K562 (cell line): ENCODE results near the gene ZNF672. TPM values are rescaled to one million over a fixed set of nuclear protein-coding genes. Genes with fewer than 3 reads are reported as not detected.

Experiments used
- BRD9 ChIP-seq: fragments of 450-650 bp; IDR thresholded peaks from 2 replicates; pipeline ENCODE4 v1.6.1; 2018; ENCODE audit warnings: low read depth; ENCODE audit not compliant: partially characterized antibody
- CXXC5 ChIP-seq: fragments of 250-450 bp; sonication (Bioruptor Pico); IDR thresholded peaks from 2 replicates; pipeline ENCODE4 v1.8.0; 2022; ENCODE audit warnings: inconsistent platforms, mild to moderate bottlenecking, moderate library complexity
- MAZ ChIP-seq, 2 experiments: fragments of 450-650 bp in 1 of 2; sonication (generic) in 1 of 2; formaldehyde crosslinking; IDR thresholded peaks in 1 of 2; conservative IDR thresholded peaks in 1 of 2; 2 replicates each; pipeline versions ENCODE4 v1.4.0 to v1.5.0; 2020; ENCODE audit warnings: mild to moderate bottlenecking in 1 of 2, missing genetic modification reagents in 1 of 2
- NR2C2 ChIP-seq, 2 experiments: fragments of 200-800 bp in 1 of 2; sonication (Bioruptor generic) in 1 of 2; sonication (generic) in 1 of 2; formaldehyde crosslinking in 1 of 2; IDR thresholded peaks; 2 replicates each; pipeline versions ENCODE4 v1.6.1 to v1.8.0; 2016 to 2022; ENCODE audit warnings: mild to moderate bottlenecking in 1 of 2, missing compliant biosample characterization in 1 of 2, missing genetic modification characterization in 1 of 2, missing genetic modification reagents in 1 of 2
- SMAD4 ChIP-seq: fragments of 250-450 bp; sonication (Bioruptor Pico); conservative IDR thresholded peaks from 2 replicates; pipeline ENCODE4 v1.8.0; 2021; ENCODE audit warnings: inconsistent platforms, mild to moderate bottlenecking, moderate library complexity
- TEAD4 ChIP-seq, 2 experiments: sonication (generic) in 1 of 2; formaldehyde crosslinking in 1 of 2; IDR thresholded peaks; 2 replicates each; pipeline versions ENCODE4 v1.6.1 to v1.8.0; 2012 to 2022; ENCODE audit warnings: borderline replicate concordance in 1 of 2, inconsistent platforms in 1 of 2, low read length in 1 of 2, mild to moderate bottlenecking in 1 of 2, missing genetic modification reagents in 1 of 2
- polyA plus RNA-seq, 8 experiments: library from polyadenylated mRNA; depleted of rRNA in 4 of 8; stranded (reverse) in 5 of 8; unstranded in 3 of 8; fragments of >200 nt; fragmentation: Nextera tagmentation in 2 of 8; fragmentation: Illumina TruSeq in 1 of 8; extraction: Ambion mirVana in 2 of 8; extraction: Trizol in 1 of 8; gene quantifications; 2 replicates each; pipeline versions ENCODE4 v1.2.1 to v1.2.3, GENCODE V29; 2011 to 2014; ENCODE audit warnings: inconsistent platforms in 1 of 8, missing spikeins in 1 of 8
- total RNA-seq, 7 experiments: library from RNA; depleted of rRNA in 6 of 7; stranded (reverse); fragments of >200 nt in 6 of 7; fragmentation: Illumina TruSeq in 2 of 7; extraction: Trizol in 2 of 7; gene quantifications; 2 replicates each; pipeline versions ENCODE4 v1.2.1 to v1.2.3, GENCODE V29; 2011 to 2021; ENCODE audit warnings: low replicate concordance in 1 of 7
- TF ChIP-seq, protein P1 (sequence below): fragments of 250-450 bp; sonication (Bioruptor Pico); IDR thresholded peaks from 2 replicates; pipeline ENCODE4 v1.5.0; 2021; ENCODE audit warnings: mild to moderate bottlenecking, moderate library complexity
- TF ChIP-seq, protein P2 (sequence below): sonication (generic); formaldehyde crosslinking; IDR thresholded peaks from 2 replicates; pipeline ENCODE4 v1.8.0; 2022; ENCODE audit warnings: mild to moderate bottlenecking, missing genetic modification reagents
- TF ChIP-seq, protein P3 (sequence below): fragments of 150-350 bp; IDR thresholded peaks from 2 replicates; pipeline ENCODE4 v1.6.1; 2014; ENCODE audit warnings: low read depth, mild to moderate bottlenecking, low read length, borderline replicate concordance

Gene ZNF672
- total and polyA plus RNA-seq, 9 of the 15 experiments (the other 6 are each of a cell fraction or from before 2014, with no cell fraction given): 1.9 to 57.9 (median 24.1) TPM

DNA sequence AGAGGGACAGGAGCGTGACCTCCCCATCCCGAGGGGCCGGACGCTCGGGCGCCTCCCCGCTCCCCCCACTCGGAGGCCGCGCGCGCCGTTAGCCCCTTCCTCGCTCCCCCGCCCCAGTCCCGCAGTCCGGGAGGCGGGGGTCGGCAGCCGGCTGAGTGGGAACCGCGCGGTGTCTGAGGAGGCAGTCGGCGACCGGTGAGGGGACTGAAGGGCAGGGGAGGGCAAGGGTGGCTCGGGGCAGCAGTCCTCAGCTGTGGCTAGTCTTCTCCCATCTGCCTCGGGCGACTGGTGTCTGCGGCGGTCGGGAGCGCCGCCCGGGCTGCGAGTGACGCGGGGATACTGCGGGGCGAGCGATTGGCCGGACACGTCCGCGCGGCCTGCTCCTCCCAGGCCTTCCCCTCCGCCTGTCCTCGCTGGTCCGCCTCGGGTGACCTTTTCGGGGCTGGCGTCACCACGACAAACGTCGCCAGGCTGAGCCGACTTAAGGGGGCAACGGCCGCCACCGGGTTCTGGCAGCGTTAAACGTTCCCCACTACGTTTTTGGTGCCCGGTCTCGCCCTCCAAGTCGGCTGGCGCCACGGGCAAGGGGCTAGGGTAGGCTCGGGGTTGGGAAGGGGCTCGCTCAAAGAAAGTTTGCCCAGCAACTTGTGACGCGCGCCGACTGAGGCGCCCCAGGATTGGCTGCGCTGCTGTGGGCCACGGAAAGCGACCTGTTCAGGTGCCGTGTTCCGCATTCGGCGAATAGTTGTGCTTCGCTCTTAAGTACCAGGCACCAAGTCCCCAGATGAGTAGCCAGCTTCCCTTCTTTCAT lies 538 bp downstream of the ZNF672 start (continued):
- TF ChIP-seq, protein P1, sequence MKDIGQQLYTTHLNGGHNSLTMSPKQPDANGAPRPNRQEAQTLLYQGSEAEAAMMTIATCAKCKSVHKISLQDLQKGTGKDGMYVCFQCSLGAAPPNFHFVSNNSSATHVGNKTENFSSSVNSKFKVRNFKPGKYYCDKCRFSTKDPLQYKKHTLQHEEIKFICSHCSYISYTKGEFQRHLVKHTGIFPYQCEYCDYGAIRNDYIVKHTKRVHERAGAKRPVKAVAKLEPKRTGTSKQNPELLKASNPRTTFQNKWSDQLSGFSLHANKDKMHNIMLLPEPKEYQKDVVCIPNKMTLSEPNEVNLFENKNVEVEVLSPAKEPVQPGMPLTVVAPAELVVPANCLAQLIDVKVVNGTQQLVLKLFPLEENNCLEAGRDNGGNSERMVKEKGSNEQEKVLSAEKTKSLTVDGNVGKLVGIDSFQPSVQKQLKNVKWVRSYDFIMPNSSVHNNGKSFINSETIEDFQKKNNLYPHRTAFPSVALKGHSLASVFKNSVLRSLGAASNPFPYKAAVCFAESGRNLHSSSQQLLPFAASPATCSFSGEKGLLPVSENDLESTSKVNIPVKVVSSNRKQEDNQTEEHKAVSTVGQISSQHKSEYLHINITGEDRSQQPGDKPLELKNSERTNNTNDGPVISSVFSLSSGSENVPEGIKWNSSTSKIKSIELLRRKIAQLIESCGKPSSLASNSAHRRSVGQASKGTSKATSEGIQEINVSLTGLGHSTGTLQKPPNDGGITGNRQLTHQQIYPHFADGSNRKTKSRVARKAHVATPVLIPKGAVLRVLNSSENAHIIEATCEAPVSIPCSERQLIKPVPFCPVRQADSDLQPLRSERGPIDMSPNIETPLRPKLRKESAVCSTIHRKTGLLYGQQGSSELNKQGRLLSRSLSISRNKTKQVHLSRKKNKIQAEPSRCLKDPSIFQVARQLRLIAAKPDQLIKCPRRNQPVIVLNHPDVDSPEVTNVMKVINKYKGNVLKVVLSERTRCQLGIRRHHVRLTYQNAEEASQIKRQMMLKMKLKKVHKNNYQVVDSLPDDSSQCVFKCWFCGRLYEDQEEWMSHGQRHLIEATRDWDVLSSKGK (CRISPR knock-in tag): no peak
- TF ChIP-seq, protein P2, sequence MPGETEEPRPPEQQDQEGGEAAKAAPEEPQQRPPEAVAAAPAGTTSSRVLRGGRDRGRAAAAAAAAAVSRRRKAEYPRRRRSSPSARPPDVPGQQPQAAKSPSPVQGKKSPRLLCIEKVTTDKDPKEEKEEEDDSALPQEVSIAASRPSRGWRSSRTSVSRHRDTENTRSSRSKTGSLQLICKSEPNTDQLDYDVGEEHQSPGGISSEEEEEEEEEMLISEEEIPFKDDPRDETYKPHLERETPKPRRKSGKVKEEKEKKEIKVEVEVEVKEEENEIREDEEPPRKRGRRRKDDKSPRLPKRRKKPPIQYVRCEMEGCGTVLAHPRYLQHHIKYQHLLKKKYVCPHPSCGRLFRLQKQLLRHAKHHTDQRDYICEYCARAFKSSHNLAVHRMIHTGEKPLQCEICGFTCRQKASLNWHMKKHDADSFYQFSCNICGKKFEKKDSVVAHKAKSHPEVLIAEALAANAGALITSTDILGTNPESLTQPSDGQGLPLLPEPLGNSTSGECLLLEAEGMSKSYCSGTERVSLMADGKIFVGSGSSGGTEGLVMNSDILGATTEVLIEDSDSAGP (CRISPR knock-in tag): peak; percentile 75; the same call in 1 of the 2 replicates
- TF ChIP-seq MAZ (CRISPR knock-in tag; conservative IDR thresholded peaks at IDR 0.05 in 1 of 2, IDR thresholded peaks at IDR 0.05 in 1 of 2): peak; percentile 40 to 50; a peak in 2 of 4 replicates
- TF ChIP-seq CXXC5: peak; percentile 79; the same call in 1 of the 2 replicates
- peak; percentile 49; the same call in 1 of the 2 replicates for TF ChIP-seq SMAD4 (CRISPR knock-in tag)
- TF ChIP-seq, protein P3, sequence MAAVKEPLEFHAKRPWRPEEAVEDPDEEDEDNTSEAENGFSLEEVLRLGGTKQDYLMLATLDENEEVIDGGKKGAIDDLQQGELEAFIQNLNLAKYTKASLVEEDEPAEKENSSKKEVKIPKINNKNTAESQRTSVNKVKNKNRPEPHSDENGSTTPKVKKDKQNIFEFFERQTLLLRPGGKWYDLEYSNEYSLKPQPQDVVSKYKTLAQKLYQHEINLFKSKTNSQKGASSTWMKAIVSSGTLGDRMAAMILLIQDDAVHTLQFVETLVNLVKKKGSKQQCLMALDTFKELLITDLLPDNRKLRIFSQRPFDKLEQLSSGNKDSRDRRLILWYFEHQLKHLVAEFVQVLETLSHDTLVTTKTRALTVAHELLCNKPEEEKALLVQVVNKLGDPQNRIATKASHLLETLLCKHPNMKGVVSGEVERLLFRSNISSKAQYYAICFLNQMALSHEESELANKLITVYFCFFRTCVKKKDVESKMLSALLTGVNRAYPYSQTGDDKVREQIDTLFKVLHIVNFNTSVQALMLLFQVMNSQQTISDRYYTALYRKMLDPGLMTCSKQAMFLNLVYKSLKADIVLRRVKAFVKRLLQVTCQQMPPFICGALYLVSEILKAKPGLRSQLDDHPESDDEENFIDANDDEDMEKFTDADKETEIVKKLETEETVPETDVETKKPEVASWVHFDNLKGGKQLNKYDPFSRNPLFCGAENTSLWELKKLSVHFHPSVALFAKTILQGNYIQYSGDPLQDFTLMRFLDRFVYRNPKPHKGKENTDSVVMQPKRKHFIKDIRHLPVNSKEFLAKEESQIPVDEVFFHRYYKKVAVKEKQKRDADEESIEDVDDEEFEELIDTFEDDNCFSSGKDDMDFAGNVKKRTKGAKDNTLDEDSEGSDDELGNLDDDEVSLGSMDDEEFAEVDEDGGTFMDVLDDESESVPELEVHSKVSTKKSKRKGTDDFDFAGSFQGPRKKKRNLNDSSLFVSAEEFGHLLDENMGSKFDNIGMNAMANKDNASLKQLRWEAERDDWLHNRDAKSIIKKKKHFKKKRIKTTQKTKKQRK: no peak
- peak; percentile 85 for TF ChIP-seq NR2C2 (CRISPR knock-in tag; IDR thresholded peaks at IDR 0.05)
- TF ChIP-seq NR2C2 (tag; IDR thresholded peaks at IDR 0.05): peak; percentile 92
- TF ChIP-seq TEAD4 (IDR thresholded peaks at IDR 0.05; ENCODE audit: low read length): no peak
- 0 out of 2 replicates have a peak, but pooled peaks have one; percentile 58 for TF ChIP-seq TEAD4 (CRISPR knock-in tag; IDR thresholded peaks at IDR 0.05; ENCODE audit: borderline replicate concordance)
- TF ChIP-seq BRD9: peak; percentile 67
